ENCODE measurements around the gene KIFC3.
A peak's percentile ranks its signal among the peaks of the same experiment; 100 is the strongest.

The KIFC3 gene

DNA sequence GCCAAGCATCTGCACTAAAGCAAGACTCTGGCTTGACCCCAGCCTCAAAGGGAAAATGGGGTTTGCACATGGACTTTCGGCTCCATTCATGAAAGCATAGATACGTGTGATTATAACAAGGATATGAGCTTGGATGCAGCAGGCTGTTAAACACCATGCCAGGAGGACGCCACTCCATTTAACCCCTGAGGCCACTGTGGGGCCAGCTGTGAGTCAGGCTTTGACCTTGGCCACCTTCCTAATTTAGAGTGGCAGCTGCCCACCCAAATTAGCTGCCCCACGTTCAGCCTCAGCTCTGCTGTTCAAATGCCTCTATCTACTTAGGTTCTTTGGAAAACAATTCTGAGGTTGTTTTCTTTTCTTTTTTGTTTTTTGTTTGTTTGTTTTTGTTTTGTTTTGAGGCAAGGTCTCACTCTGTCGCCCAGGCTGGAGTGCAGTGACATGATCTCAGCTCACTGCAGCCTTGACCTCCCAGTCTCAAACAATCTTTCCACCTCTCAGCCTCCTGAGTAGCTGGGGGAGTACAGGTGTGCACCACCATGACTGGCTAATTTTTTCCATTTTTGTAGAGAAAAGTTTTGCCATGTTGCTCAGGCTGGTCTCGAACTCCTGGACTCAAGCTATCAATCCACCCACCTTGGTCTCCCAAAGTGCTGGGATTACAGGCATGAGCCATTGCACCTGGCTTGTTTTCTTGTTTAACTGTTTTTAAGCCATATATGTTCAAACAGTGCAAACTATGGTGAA, 23.2 kb upstream of the KIFC3 start:
- Histone ChIP-seq H3K27ac (ENCODE audit: low read depth, low read length) (no peak overlapping the region), H3K4me3 (ENCODE audit: low read depth in 1 of 2, low read length in 2 of 2) (no peak overlapping the region), H3K4me1 (ENCODE audit: control insufficient read depth in 1 of 2, insufficient read depth in 2 of 2, low read length in 2 of 2) (peaks cover 30 to 31% of the 10 kb centered on the region in 2 donors), H3K9ac (ENCODE audit: low read depth in 1 of 2, low read length in 2 of 2) (no peak overlapping the region), H3K36me3 (ENCODE audit: control insufficient read depth in 1 of 2, insufficient read depth in 2 of 2, low read length in 2 of 2) (no peaks in the 10 kb centered on the region), H3K9me3 (ENCODE audit: control insufficient read depth in 1 of 2, low read length in 2 of 2) (no peaks in the 10 kb centered on the region), H3K27me3 (ENCODE audit: control insufficient read depth in 1 of 2, insufficient read depth in 2 of 2, low read length in 2 of 2) (no peaks in the 10 kb centered on the region)

DNA sequence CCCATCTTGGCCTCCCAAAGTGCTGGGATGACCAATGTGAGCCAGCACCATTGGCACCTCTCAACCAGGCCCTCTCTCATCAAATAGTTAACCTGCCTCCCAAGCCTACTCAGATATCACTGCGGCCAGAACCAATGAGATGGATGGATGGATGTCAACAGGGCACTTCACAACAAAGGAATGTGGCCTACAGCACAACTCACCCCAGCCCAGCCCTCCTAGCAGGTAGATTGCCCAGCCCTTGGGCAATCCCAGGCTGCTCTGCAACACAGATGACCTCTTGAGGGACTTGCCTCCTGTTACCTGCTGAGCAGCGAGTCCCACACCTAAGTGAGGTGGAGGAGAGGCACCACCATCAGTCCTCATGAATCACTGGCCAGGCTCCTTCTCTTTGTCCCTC, 22.6 kb upstream of the KIFC3 start:
- no peaks in the 10 kb centered on the region for H3K9me3 ChIP-seq (ENCODE audit: control insufficient read depth in 1 of 2, low read length in 2 of 2)
- peaks cover 34 to 36% of the 10 kb centered on the region in 2 donors for H3K4me1 ChIP-seq (ENCODE audit: control insufficient read depth in 1 of 2, insufficient read depth in 2 of 2, low read length in 2 of 2)
- H3K27ac ChIP-seq (ENCODE audit: low read depth, low read length): no peak overlapping the region
- H3K9ac ChIP-seq (ENCODE audit: low read depth in 1 of 2, low read length in 2 of 2): no peak overlapping the region
- H3K36me3 ChIP-seq (ENCODE audit: control insufficient read depth in 1 of 2, insufficient read depth in 2 of 2, low read length in 2 of 2): no peaks in the 10 kb centered on the region
- no peaks in the 10 kb centered on the region for H3K27me3 ChIP-seq (ENCODE audit: control insufficient read depth in 1 of 2, insufficient read depth in 2 of 2, low read length in 2 of 2)
- no peak overlapping the region for H3K4me3 ChIP-seq (ENCODE audit: low read depth in 1 of 2, low read length in 2 of 2)

DNA sequence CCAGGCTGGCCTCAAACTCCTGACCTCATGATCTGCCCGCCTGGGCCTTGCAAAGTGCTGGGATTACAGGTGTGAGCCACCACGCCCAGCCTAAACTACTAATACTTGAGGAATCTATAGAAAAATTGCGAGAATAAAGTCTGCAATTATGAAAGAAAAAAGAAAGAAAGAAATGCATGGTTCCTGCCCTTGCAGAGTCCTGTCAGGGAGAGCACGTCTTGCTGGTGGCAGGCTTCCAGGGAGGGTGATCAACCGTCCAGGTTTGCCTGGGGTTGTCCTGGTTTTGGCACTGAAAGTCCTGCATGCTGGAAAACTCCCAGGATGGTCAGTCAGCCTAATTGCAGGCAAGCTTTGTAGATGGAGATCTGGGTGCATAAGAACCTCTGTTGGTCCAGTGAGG, 21.5 kb upstream of the KIFC3 start:
- no peak overlapping the region for H3K4me3 ChIP-seq (ENCODE audit: low read depth in 1 of 2, low read length in 2 of 2)
- H3K9me3 ChIP-seq (ENCODE audit: control insufficient read depth in 1 of 2, low read length in 2 of 2): no peaks in the 10 kb centered on the region
- H3K36me3 ChIP-seq (ENCODE audit: control insufficient read depth in 1 of 2, insufficient read depth in 2 of 2, low read length in 2 of 2): no peaks in the 10 kb centered on the region
- H3K4me1 ChIP-seq (ENCODE audit: control insufficient read depth in 1 of 2, insufficient read depth in 2 of 2, low read length in 2 of 2): peaks cover 36% of the 10 kb centered on the region in 2 donors
- H3K27ac ChIP-seq (ENCODE audit: low read depth, low read length): no peak overlapping the region
- no peak overlapping the region for H3K9ac ChIP-seq (ENCODE audit: low read depth in 1 of 2, low read length in 2 of 2)
- H3K27me3 ChIP-seq (ENCODE audit: control insufficient read depth in 1 of 2, insufficient read depth in 2 of 2, low read length in 2 of 2): no peaks in the 10 kb centered on the region

DNA sequence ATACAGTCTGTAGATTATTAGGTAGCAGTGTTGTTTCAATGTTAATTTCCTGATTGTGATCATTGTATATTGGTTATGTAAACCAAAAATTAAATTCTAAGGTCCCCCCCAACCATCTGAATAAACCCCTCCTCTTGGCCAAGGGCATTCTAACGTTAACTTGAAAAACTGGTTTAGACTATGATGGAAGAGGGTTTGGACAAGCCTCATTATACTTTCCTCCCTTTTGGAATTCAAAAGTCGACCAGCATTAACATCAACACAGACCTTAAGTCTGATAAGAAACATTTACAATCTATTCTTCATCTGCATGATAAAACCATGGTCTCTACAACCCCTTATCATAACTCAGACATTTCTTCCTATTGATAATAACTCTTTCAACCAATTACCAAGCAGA, 20.6 kb upstream of the KIFC3 start:
- Histone ChIP-seq H3K36me3 (ENCODE audit: control insufficient read depth in 1 of 2, insufficient read depth in 2 of 2, low read length in 2 of 2) (no peaks in the 10 kb centered on the region), H3K9me3 (ENCODE audit: control insufficient read depth in 1 of 2, low read length in 2 of 2) (no peaks in the 10 kb centered on the region), H3K27ac (ENCODE audit: low read depth, low read length) (no peak overlapping the region), H3K27me3 (ENCODE audit: control insufficient read depth in 1 of 2, insufficient read depth in 2 of 2, low read length in 2 of 2) (no peaks in the 10 kb centered on the region), H3K4me1 (ENCODE audit: control insufficient read depth in 1 of 2, insufficient read depth in 2 of 2, low read length in 2 of 2) (peaks cover 43 to 44% of the 10 kb centered on the region in 2 donors), H3K4me3 (ENCODE audit: low read depth in 1 of 2, low read length in 2 of 2) (no peak overlapping the region), H3K9ac (ENCODE audit: low read depth in 1 of 2, low read length in 2 of 2) (no peak overlapping the region)

DNA sequence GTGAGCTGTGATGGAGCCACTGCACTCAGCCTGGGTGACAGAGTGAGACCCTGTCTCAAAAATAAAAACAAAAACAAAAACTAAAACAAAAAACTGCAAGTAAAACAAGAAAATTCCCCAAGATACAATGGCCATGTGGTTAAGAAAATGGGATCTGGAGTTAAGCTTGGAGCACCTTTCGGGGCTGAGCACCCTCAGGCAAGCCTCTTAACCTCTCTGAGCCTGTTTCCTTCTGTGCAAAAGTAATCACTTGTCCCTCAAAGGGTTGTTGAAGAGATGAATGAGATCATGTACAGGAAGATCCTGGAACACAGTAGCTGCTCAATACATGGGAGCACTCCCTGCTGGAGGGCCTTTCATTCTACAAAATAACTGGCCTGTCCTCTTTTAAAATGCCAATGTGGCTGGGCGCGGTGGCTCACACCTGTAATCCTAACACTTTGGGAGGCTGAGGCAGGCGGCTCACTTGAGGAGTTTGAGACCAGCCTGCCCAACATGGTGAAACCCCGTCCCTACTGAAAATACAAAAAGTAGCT, 19.8 kb upstream of the KIFC3 start:
- Histone ChIP-seq H3K4me1 (ENCODE audit: control insufficient read depth in 1 of 2, insufficient read depth in 2 of 2, low read length in 2 of 2) (peaks cover 36% of the 10 kb centered on the region in 2 donors), H3K36me3 (ENCODE audit: control insufficient read depth in 1 of 2, insufficient read depth in 2 of 2, low read length in 2 of 2) (no peaks in the 10 kb centered on the region), H3K27ac (ENCODE audit: low read depth, low read length) (no peak overlapping the region), H3K4me3 (ENCODE audit: low read depth in 1 of 2, low read length in 2 of 2) (no peak overlapping the region), H3K9me3 (ENCODE audit: control insufficient read depth in 1 of 2, low read length in 2 of 2) (no peaks in the 10 kb centered on the region), H3K9ac (ENCODE audit: low read depth in 1 of 2, low read length in 2 of 2) (no peak overlapping the region), H3K27me3 (ENCODE audit: control insufficient read depth in 1 of 2, insufficient read depth in 2 of 2, low read length in 2 of 2) (no peaks in the 10 kb centered on the region)

DNA sequence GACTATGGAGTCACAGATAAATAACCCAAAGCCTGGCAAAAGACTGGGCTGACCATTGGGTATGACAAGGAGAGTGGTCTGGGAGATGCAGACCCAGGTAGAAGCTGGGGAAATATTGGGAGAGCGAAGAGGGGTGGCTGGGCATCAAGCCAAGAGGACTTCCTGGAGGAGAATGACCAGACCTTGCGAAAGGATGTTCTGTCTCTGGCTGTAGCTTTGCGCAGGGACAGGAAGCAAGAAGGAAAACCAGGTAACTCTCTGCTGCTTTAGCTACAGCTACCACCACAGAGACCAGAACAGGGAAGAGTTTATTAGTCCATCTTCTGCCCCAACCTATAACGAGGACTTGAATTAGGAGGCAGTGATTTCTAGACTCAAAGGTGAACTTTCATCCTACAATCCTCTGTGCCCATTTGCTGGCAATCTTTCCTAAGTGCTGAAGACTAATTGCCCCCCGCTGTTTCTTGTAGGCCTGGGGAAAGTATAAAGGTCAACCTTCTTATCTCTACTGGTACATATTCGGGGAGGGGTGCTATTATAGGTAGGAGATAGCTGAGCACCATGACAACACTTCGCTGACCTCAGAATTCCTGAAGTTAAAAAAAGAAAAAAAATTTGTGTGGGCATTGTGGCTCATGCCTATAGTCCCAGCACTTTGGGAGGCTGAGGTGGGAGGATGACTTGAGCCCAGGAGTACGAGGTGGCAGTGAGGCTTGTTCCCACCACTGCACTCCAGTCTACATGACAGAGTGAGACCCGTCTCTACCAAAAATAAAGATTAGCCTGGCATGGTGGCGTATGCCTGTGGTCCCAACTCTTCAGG, 19.1 kb upstream of the KIFC3 start:
- no peaks in the 10 kb centered on the region for H3K27me3 ChIP-seq (ENCODE audit: control insufficient read depth in 1 of 2, insufficient read depth in 2 of 2, low read length in 2 of 2)
- H3K36me3 ChIP-seq (ENCODE audit: control insufficient read depth in 1 of 2, insufficient read depth in 2 of 2, low read length in 2 of 2): no peaks in the 10 kb centered on the region
- H3K4me3 ChIP-seq (ENCODE audit: low read depth in 1 of 2, low read length in 2 of 2): peak overlapping the region in 1 of 2 donors; percentile 26
- H3K9ac ChIP-seq (ENCODE audit: low read depth in 1 of 2, low read length in 2 of 2): no peak overlapping the region
- no peak overlapping the region for H3K27ac ChIP-seq (ENCODE audit: low read depth, low read length)
- peaks cover 34 to 37% of the 10 kb centered on the region in 2 donors for H3K4me1 ChIP-seq (ENCODE audit: control insufficient read depth in 1 of 2, insufficient read depth in 2 of 2, low read length in 2 of 2)
- H3K9me3 ChIP-seq (ENCODE audit: control insufficient read depth in 1 of 2, low read length in 2 of 2): no peaks in the 10 kb centered on the region

DNA sequence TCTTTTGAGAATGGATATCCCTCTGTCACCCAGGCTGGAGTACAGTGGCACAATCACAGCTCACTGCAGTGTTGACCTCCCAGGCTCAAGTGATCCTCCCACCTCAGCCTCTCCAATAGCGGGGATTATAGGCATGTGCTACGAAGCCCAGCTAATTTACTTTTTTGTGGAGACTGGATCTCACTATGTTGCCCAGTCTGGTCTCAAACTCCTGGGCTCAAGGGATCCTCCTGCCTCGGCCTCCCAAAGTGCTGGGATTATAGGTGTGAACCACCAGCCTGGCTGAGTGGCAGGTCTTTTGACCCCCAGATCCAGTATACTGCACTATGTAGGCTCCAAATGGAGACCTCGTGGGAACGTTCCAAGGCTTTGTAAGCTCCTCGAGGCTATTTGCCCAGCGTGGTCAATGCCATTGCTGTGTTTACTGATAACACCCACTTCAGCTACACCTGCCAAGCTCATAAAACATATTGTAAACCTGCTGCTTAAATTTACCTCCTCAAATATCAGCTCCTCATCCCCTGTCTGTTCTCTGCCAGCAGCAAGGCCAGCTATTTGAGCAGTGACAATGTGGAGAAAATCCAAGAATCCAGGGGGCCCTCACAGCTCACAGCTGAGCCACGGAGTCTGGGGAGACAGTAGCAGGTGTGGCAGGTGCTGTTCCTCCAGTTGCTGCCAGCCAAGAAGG, 16.2 kb upstream of the KIFC3 start:
- no peak overlapping the region for H3K27ac ChIP-seq (ENCODE audit: low read depth, low read length)
- no peaks in the 10 kb centered on the region for H3K9me3 ChIP-seq (ENCODE audit: control insufficient read depth in 1 of 2, low read length in 2 of 2)
- H3K9ac ChIP-seq (ENCODE audit: low read depth in 1 of 2, low read length in 2 of 2): no peak overlapping the region

DNA sequence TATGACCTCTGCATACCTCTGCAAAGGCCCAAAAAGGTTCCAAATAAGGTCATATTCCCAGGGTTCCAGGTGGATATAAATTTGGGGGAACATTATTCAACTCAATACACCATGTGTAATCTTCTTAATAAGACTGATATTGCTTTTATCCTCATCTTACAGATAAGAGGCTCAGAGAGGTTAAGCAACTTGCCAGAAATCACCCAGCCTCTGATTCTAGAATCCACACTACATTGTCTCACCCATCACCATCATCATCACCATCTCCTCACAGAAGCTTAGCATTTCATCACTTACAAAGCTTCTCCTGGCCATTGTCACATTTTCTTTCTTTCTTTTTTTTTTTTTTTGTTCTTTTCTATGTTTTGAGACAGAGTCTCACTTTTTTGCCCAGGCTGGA, 15.4 kb upstream of the KIFC3 start:
- Histone ChIP-seq H3K27me3 (ENCODE audit: control insufficient read depth in 1 of 2, insufficient read depth in 2 of 2, low read length in 2 of 2) (no peaks in the 10 kb centered on the region), H3K4me3 (ENCODE audit: low read depth in 1 of 2, low read length in 2 of 2) (no peak overlapping the region), H3K9me3 (ENCODE audit: control insufficient read depth in 1 of 2, low read length in 2 of 2) (no peaks in the 10 kb centered on the region), H3K4me1 (ENCODE audit: control insufficient read depth in 1 of 2, insufficient read depth in 2 of 2, low read length in 2 of 2) (peaks cover 36 to 44% of the 10 kb centered on the region in 2 donors), H3K9ac (ENCODE audit: low read depth in 1 of 2, low read length in 2 of 2) (no peak overlapping the region), H3K36me3 (ENCODE audit: control insufficient read depth in 1 of 2, insufficient read depth in 2 of 2, low read length in 2 of 2) (no peaks in the 10 kb centered on the region), H3K27ac (ENCODE audit: low read depth, low read length) (no peak overlapping the region)

More for the DNA sequence above, 16.2 kb upstream of the KIFC3 start:
- H3K4me3 ChIP-seq (ENCODE audit: low read depth in 1 of 2, low read length in 2 of 2): no peak overlapping the region
- H3K36me3 ChIP-seq (ENCODE audit: control insufficient read depth in 1 of 2, insufficient read depth in 2 of 2, low read length in 2 of 2): no peaks in the 10 kb centered on the region
- peaks cover 36 to 50% of the 10 kb centered on the region in 2 donors for H3K4me1 ChIP-seq (ENCODE audit: control insufficient read depth in 1 of 2, insufficient read depth in 2 of 2, low read length in 2 of 2)
- H3K27me3 ChIP-seq (ENCODE audit: control insufficient read depth in 1 of 2, insufficient read depth in 2 of 2, low read length in 2 of 2): no peaks in the 10 kb centered on the region

DNA sequence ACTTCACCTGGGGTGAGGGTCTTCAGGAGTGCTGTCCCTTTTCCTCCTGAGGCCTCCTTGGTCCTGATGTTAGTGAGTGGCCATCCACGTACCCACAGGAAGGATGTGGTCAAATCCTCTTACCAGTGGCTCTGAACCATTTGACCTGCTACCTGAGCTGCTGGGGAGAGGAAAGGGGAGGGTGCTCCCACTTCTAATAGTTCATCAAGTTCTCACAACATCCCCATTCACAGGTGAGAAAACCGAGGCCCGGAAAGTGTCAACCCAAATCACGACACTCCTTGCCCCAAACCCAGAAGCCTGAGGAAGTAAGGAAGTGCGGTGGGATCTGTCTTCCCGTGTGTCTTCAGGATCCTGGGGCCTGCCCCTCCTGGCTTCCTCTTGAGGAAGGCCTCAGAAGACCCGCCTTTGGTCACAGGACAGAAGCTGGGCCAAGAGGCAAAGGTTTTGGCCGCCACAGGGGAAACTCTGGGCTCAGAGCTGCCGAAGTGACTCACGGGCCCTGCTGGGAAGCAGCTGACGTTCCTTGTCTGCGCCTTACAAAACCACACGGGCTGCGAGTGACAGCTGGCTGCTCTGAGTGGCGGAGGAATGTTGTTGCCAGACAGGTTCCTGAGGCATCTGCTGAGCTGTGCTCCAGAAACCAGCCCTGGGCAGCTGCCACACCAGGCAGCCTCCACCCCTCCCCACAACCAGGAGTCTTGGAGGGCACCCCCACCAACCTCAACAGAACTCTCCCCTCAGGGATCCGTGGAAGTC, 13.9 kb upstream of the KIFC3 start:
- Histone ChIP-seq H3K9me3 (ENCODE audit: control insufficient read depth in 1 of 2, low read length in 2 of 2) (no peaks in the 10 kb centered on the region), H3K27me3 (ENCODE audit: control insufficient read depth in 1 of 2, insufficient read depth in 2 of 2, low read length in 2 of 2) (no peaks in the 10 kb centered on the region), H3K27ac (ENCODE audit: low read depth, low read length) (peak overlapping the region; percentile 64), H3K36me3 (ENCODE audit: control insufficient read depth in 1 of 2, insufficient read depth in 2 of 2, low read length in 2 of 2) (no peaks in the 10 kb centered on the region), H3K4me1 (ENCODE audit: control insufficient read depth in 1 of 2, insufficient read depth in 2 of 2, low read length in 2 of 2) (peaks cover 31 to 36% of the 10 kb centered on the region in 2 donors), H3K9ac (ENCODE audit: low read depth in 1 of 2, low read length in 2 of 2) (peak overlapping the region in 1 of 2 donors; percentile 43), H3K4me3 (ENCODE audit: low read depth in 1 of 2, low read length in 2 of 2) (peak overlapping the region in 1 of 2 donors; percentile 25)

All from duodenal mucosa (tissue), 2 donors.